ENCODE measurements around the gene TSACC. TPM values are rescaled to one million over a fixed set of nuclear protein-coding genes. Genes with fewer than 3 reads are reported as not detected.

TSACC gene
- total and polyA plus RNA-seq, 9 of the 15 experiments (the other 6 are each of a cell fraction or from before 2014, with no cell fraction given) = 0.45 to 7.4 (median 2.6) TPM

DNA sequence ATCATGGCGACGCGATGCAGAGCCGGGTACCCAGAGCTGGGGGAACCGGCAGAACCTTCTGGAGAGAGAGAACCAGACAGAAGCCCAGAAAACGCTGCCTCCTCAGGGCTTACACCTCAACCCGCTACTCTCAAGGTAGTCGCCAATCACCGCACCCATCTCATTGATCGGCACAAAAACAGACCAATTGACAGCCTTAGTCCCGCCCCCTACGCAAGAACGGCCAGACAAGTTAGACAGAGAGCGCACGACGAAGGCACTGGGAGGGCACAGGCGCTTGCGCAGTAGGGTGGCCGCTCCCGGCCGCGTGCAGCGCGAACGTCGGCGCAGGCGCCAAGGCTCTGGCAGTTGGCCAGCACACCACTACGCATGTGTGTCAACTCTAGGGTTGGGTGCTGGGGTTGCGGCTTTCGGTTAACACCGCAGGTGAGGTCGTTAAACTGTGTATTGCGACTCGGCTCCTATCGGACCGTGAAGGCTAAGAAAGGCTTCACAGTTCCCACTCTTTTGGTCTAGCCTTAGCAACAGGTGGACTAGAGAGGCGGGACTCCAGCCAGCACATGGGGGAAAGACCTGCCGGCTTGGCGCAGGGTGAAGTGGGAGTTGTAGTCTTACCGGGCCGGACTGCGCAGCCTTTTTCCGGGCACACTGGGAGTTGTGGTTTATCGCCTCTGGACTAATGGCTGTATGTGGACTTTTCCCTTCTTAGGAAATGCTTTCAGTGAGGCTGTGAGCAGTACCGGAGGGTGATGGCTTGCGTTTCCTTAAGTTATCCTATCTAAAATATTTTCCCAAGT is at the start of gene TSACC, which contains the start of gene CCT3 (continued):
- no peak for TF ChIP-seq RAD21 (CRISPR knock-in tag; conservative IDR thresholded peaks at IDR 0.05 in 1 of 2, IDR thresholded peaks at IDR 0.05 in 1 of 2)
- TF ChIP-seq STAT5B (CRISPR knock-in tag; IDR thresholded peaks at IDR 0.05) = no peak
- no peak for TF ChIP-seq ZNF133 (CRISPR knock-in tag; IDR thresholded peaks at IDR 0.05)
- no peak for TF ChIP-seq XRCC3 (IDR thresholded peaks at IDR 0.05)
- TF ChIP-seq ZNF668 (CRISPR knock-in tag; IDR thresholded peaks at IDR 0.05) = no peak
- no peak for TF ChIP-seq ZNF778 (CRISPR knock-in tag; IDR thresholded peaks at IDR 0.05)
- TF ChIP-seq HLTF (IDR thresholded peaks at IDR 0.05) = no peak
- TF ChIP-seq MYNN (IDR thresholded peaks at IDR 0.05) = no peak
- no peak for TF ChIP-seq MYNN (CRISPR knock-in tag; IDR thresholded peaks at IDR 0.05)
- peak; percentile 98 for TF ChIP-seq MBD2 (IDR thresholded peaks at IDR 0.05; ENCODE audit: borderline replicate concordance, low read depth)
- no peak for TF ChIP-seq ZNF212 (CRISPR knock-in tag; IDR thresholded peaks at IDR 0.05)
- no peak for TF ChIP-seq ZNF780A (CRISPR knock-in tag; IDR thresholded peaks at IDR 0.05)
- no peak for TF ChIP-seq ZNF175 (CRISPR knock-in tag; IDR thresholded peaks at IDR 0.05; ENCODE audit: low read depth)
- no peak for TF ChIP-seq CCAR2 (IDR thresholded peaks at IDR 0.05; ENCODE audit: low read depth, low read length)
- TF ChIP-seq, protein P1, sequence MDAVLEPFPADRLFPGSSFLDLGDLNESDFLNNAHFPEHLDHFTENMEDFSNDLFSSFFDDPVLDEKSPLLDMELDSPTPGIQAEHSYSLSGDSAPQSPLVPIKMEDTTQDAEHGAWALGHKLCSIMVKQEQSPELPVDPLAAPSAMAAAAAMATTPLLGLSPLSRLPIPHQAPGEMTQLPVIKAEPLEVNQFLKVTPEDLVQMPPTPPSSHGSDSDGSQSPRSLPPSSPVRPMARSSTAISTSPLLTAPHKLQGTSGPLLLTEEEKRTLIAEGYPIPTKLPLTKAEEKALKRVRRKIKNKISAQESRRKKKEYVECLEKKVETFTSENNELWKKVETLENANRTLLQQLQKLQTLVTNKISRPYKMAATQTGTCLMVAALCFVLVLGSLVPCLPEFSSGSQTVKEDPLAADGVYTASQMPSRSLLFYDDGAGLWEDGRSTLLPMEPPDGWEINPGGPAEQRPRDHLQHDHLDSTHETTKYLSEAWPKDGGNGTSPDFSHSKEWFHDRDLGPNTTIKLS (IDR thresholded peaks at IDR 0.05; ENCODE audit: borderline replicate concordance, low read depth) = peak; percentile 82
- peak; percentile 84 for TF ChIP-seq L3MBTL2 (IDR thresholded peaks at IDR 0.05)
- no peak for TF ChIP-seq RBM17 (IDR thresholded peaks at IDR 0.05; ENCODE audit: borderline replicate concordance, low read depth, low read length)
- no peak for TF ChIP-seq ZNF23 (CRISPR knock-in tag; IDR thresholded peaks at IDR 0.05)
- TF ChIP-seq, protein P2, sequence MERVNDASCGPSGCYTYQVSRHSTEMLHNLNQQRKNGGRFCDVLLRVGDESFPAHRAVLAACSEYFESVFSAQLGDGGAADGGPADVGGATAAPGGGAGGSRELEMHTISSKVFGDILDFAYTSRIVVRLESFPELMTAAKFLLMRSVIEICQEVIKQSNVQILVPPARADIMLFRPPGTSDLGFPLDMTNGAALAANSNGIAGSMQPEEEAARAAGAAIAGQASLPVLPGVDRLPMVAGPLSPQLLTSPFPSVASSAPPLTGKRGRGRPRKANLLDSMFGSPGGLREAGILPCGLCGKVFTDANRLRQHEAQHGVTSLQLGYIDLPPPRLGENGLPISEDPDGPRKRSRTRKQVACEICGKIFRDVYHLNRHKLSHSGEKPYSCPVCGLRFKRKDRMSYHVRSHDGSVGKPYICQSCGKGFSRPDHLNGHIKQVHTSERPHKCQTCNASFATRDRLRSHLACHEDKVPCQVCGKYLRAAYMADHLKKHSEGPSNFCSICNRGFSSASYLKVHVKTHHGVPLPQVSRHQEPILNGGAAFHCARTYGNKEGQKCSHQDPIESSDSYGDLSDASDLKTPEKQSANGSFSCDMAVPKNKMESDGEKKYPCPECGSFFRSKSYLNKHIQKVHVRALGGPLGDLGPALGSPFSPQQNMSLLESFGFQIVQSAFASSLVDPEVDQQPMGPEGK (CRISPR knock-in tag; IDR thresholded peaks at IDR 0.05; ENCODE audit: borderline replicate concordance) = no peak
- TF ChIP-seq ETV6 (IDR thresholded peaks at IDR 0.05; ENCODE audit: borderline replicate concordance in 1 of 2, low read depth in 2 of 2, low read length in 1 of 2) = no peak
- TF ChIP-seq ETV6 (CRISPR knock-in tag; IDR thresholded peaks at IDR 0.05; ENCODE audit: borderline replicate concordance) = no peak
- TF ChIP-seq CREBBP (IDR thresholded peaks at IDR 0.05; ENCODE audit: low read depth, low read length) = no peak
- no peak for TF ChIP-seq SPI1 (IDR thresholded peaks at IDR 0.05; ENCODE audit: borderline replicate concordance, low read depth, low read length)
- TF ChIP-seq NR2C1 (IDR thresholded peaks at IDR 0.05) = peak; percentile 66
- TF ChIP-seq NR2C1 (tag; IDR thresholded peaks at IDR 0.05) = peak; percentile 84
- TF ChIP-seq BACH1 (tag; IDR thresholded peaks at IDR 0.05) = peak; percentile 19; the same call in 1 of the 2 replicates
- TF ChIP-seq SMAD4 (CRISPR knock-in tag; conservative IDR thresholded peaks at IDR 0.05) = no peak
- peak; percentile 90 for TF ChIP-seq SP2 (IDR thresholded peaks at IDR 0.05; ENCODE audit: extremely low read depth, low read depth, low read length, poor library complexity, severe bottlenecking)
- no peak for TF ChIP-seq ZC3H11A (IDR thresholded peaks at IDR 0.05; ENCODE audit: low read depth, low read length)

All from K562 (cell line).